ENCODE measurements around the gene CDH23.

The CDH23 gene

GRCh38 chr10:71661779-71662336 lies 265.1 kb downstream of the CDH23 start:
- no peak for DNase-seq (ENCODE audit: low read depth)
- TF ChIP-seq CTCF (IDR thresholded peaks at IDR 0.05; ENCODE audit: control insufficient read depth, extremely low read depth, insufficient read depth) = no peak
- H3K4me3 ChIP-seq (ENCODE audit: low read depth, low read length) = no peak overlapping the region

- DNase-seq (ENCODE audit: low read depth) = no peak
- TF ChIP-seq CTCF (IDR thresholded peaks at IDR 0.05; ENCODE audit: control insufficient read depth, extremely low read depth, insufficient read depth) = no peak
- no peak overlapping the region for H3K4me3 ChIP-seq (ENCODE audit: low read depth, low read length)
These were observed 266.6 kb downstream of the CDH23 start for GRCh38 chr10:71663311-71663710.

- no peak for TF ChIP-seq CTCF (IDR thresholded peaks at IDR 0.05; ENCODE audit: control insufficient read depth, extremely low read depth, insufficient read depth)
- no peak overlapping the region for H3K4me3 ChIP-seq (ENCODE audit: low read depth, low read length)
- DNase-seq (ENCODE audit: low read depth) = no peak
These were observed 267.9 kb downstream of the CDH23 start for GRCh38 chr10:71664585-71664984.

- no peak for DNase-seq (ENCODE audit: low read depth)
- no peak overlapping the region for H3K4me3 ChIP-seq (ENCODE audit: low read depth, low read length)
- TF ChIP-seq CTCF (IDR thresholded peaks at IDR 0.05; ENCODE audit: control insufficient read depth, extremely low read depth, insufficient read depth) = no peak
These were observed 268.7 kb downstream of the CDH23 start for GRCh38 chr10:71665456-71665855.

- no peak for DNase-seq (ENCODE audit: low read depth)
- no peak overlapping the region for H3K4me3 ChIP-seq (ENCODE audit: low read depth, low read length)
- no peak for TF ChIP-seq CTCF (IDR thresholded peaks at IDR 0.05; ENCODE audit: control insufficient read depth, extremely low read depth, insufficient read depth)
These were observed 270.1 kb downstream of the CDH23 start for GRCh38 chr10:71666639-71667386.

- no peak for DNase-seq (ENCODE audit: low read depth)
- TF ChIP-seq CTCF (IDR thresholded peaks at IDR 0.05; ENCODE audit: control insufficient read depth, extremely low read depth, insufficient read depth) = no peak
- no peak overlapping the region for H3K4me3 ChIP-seq (ENCODE audit: low read depth, low read length)
These were observed 270.6 kb downstream of the CDH23 start for GRCh38 chr10:71667387-71667752.
